GM21528 (cell line): ENCODE data around the gene ARMC2.

ENCODE experiments used
- ATAC-seq: cut with Tn5 transposase; IDR thresholded peaks from one replicate; pipeline ENCODE4 v1.9.1; 2021; ENCODE audit warnings: mild to moderate bottlenecking, moderate library complexity; ENCODE audit not compliant: unreplicated experiment, low FRiP score

ARMC2 gene

DNA sequence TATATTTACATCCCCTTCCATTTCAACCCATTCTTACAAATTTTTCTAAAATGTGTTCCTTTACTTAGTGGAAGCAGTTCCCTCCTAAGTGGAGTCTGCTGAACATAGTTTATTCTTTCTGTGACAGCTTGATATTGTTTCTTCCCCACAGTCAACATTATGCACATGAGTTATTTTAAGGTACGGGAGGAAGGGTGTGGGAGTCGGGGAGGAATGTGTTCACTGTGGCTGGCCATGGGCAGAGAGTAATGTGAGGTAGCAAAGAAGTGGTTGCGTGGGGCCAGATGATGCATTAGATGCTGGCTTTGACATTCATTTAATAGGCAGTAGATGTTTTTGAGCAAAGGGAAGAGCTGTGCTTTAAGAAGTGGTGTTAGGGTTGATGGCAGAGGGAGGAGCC lies 98.5 kb downstream of the ARMC2 start:
- ATAC-seq: no peak

GRCh38 chr6:108947114-108947854 lies 99.1 kb downstream of the ARMC2 start:
- no peak for ATAC-seq

GRCh38 chr6:108948181-108948661 lies 100.0 kb downstream of the ARMC2 start:
- ATAC-seq: no peak

GRCh38 chr6:108951351-108951953 lies 103.2 kb downstream of the ARMC2 start:
- ATAC-seq: no peak

- no peak for ATAC-seq
Observed at GRCh38 chr6:108952776-108953486, 104.7 kb downstream of the ARMC2 start.

DNA sequence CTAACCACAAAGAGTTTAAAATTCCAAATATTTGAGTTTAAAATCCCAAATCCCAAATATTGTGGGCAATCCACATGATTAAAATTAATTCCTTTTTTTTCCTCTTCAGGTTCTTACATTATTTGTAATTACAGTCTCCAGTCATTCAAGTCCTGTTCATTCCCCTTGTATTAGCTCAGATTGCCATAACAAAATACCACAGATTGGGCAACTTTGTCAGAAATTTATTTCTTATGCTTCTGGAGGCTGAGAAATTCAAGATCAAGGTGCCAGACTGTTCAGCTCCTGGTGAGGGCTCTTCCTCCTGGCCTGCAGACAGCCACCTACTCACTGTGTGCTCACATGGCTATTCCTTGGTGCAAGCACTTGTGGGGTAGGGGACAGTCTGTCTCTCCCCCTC lies 105.5 kb downstream of the ARMC2 start:
- ATAC-seq: no peak

- no peak for ATAC-seq
Observed at GRCh38 chr6:108955329-108955949, 107.2 kb downstream of the ARMC2 start.

DNA sequence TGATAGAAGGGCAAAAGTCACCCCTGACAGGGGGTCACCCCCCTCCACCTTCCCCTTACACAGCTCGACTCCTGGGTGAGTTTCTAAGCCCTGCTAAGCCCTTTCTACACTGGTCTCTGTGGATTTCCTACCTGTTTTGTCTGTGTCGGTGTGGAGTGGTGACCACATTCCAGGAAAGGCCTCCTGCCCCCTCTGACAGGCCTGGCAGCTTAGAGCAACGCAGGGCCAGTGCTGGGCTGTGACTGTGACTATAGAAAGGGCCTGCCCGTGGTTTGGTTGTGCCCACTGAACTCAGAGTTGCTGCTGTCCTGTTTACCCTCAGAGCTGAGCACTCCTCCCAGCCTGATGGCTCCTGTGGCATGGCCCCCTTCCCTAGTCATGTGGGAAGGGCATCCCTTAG lies 109.0 kb downstream of the ARMC2 start:
- no peak for ATAC-seq

DNA sequence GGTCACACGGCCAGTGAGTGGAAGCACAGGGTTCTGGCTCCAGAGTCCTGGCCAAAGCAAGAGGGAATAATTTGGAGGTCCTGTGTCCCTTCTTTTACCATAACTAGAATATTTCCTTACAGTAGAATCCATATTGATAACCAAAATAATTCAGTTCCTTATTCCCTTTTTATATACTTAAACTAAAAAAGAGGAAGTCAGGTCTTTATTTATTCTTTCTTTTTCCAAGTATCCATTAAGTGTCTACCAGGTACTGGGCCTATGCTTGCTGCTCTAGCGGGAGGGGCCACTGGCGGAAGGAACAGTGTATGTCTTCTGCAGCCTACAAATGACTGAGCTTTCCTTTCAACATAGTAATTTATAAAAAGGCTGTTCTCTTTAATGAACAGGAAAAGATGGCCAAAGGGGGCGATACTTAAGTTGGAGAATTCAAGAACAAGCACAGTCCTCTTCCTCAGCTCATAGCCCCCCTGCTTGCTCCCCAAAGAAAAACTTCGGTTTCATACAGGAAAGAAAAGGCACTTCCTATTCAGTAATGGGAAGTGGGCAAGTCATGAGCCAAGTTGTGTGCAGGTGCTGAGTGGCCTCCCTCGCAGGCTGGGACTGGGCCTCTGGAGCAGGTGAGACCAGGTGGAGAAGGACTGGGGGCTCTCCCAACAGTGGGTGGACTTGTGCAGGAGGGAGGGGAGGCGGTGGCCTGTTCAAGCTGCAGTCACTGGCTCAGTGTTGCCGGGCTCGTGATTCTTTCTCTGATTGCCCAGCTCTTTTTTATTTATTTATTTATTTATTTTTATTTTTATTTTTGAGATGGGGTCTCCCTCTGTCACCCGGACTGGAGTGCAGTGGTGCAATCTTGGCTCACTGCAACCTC lies 110.9 kb downstream of the ARMC2 start:
- no peak for ATAC-seq

DNA sequence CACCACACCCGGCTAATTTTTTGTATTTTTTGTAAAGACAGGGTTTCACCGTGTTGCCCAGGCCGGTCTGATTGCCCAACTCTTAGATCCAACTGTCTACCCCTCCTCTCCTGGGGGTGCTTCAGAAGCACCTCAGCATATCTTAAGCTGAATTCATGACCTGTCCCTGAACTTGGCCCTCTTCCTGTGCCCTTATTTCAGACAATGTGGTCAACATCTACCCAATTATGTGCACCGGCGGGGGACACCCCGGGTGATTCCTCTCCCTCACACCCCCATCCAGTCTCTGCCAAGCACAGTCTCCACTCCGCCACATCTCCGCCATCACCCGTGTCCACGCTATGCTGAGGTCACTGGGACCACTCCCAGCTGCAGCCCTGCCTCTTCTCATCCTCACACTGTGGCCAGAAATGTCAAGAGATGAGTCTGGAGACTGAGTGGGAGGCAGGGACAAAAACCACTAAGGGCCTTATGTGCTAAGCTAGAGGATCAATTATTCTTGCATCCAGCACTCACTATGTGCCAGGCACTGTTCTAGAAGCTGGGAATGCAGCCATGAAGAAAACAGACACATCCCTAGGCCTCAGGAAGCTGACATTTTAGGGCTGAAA lies 111.9 kb downstream of the ARMC2 start:
- no peak for ATAC-seq

DNA sequence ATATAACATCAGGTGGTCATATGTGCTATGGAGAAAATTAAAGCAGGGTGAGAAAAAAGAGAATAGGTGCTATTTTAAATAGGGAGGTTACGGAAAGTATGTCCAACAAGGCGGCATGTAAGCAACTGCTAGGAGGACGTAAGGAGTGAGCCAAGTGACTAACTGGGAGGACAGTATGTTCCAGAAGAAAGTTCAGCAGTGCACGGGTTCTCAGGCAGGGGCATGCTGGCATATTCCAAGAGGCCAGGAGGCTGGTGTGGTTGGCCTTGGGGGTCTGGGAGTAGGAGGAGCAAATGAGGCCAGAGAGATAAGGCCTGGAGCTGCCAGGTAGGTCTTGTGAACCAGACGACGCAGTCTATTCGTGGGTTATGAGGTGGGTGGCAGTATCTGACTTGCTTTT lies 112.4 kb downstream of the ARMC2 start:
- ATAC-seq: no peak

DNA sequence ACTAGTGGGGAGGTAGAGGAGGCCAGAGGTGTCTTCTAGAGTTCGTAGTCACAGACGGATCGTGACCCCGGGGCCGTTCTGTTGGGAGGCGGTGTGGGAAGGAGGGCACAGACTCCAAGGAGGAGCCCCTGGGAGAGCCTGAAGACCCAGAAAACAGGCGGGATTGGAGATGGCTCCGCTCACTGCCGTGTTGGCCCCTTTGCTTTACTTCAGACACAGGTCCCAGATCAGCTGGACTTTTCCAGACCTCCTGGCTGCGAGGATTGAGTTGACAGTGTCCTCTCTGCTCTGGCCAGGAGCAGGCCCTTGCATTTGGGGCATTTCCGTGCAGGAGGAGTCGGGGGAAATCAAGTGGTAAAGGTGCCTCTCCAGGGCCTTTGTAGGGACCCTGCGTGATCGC lies 112.9 kb downstream of the ARMC2 start:
- ATAC-seq: no peak

- no peak for ATAC-seq
Observed at GRCh38 chr6:108961985-108962384, 113.8 kb downstream of the ARMC2 start.

- ATAC-seq: no peak
Observed at GRCh38 chr6:108966251-108966650, 118.0 kb downstream of the ARMC2 start.

GRCh38 chr6:108966855-108967755 lies 118.9 kb downstream of the ARMC2 start:
- no peak for ATAC-seq

GRCh38 chr6:108968325-108969316 lies 120.4 kb downstream of the ARMC2 start:
- ATAC-seq: no peak

DNA sequence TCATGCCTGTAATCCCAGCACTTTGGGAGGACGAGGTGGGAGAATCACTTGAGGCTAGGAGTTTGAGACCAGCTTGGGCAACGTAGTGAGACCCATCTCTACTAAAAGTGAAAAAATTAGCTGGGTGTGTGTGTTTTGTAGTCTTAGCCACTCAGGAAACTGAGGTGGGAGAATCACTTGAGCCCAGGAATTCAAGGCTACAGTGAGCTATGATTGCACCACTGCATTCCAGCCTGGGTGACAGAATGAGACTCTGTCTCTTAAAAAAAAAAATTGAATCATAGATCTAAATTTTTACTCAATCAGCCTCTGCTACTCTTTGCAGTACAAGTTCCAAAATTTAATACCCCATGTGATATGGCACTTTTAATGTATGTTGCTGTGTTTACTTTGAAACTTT lies 121.6 kb downstream of the ARMC2 start:
- no peak for ATAC-seq

DNA sequence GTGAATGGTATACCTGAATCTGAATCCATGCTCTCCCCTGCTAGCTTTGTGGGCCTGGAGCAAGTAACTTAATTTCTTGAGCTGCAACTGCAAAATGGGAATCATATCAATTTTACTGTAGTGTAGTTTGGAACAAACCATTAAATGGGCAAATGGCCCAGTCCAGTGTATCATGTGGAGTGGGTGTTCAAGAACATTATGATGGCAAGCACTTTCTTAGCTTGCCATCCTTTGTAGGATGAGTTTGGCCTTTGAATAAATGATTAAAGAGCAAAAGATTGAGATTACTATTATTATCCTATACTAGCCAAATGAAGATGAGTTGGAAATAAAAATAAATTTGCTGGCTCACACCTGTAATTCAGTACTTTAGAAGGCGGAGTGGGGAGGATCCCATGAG lies 126.0 kb downstream of the ARMC2 start:
- ATAC-seq: no peak
